Ishikawa (cell line): ENCODE measurements around the gene LRIT2.

Experiments
- CEBPB ChIP-seq: IDR thresholded peaks from 2 replicates; pipeline ENCODE4 v1.6.1; 2012
- CREB1 ChIP-seq: IDR thresholded peaks from 2 replicates; pipeline ENCODE4 v1.6.1; 2012; ENCODE audit warnings: low read depth
- EGR1 ChIP-seq: IDR thresholded peaks from 2 replicates; pipeline ENCODE4 v1.6.1; 2012
- EP300 ChIP-seq: IDR thresholded peaks from 2 replicates; pipeline ENCODE4 v1.6.1; 2012; ENCODE audit warnings: borderline replicate concordance
- FOXM1 ChIP-seq: IDR thresholded peaks from 2 replicates; pipeline ENCODE4 v1.6.1; 2012; ENCODE audit warnings: low read depth, borderline replicate concordance
- NFIC ChIP-seq: IDR thresholded peaks from 2 replicates; pipeline ENCODE4 v1.6.1; 2012
- RAD21 ChIP-seq: IDR thresholded peaks from 2 replicates; pipeline ENCODE4 v1.6.1; 2012; ENCODE audit warnings: low read depth
- TAF1 ChIP-seq: IDR thresholded peaks from 2 replicates; pipeline ENCODE4 v1.6.1; 2012; ENCODE audit warnings: low read depth, mild to moderate bottlenecking
- TCF12 ChIP-seq: IDR thresholded peaks from 2 replicates; pipeline ENCODE4 v1.6.1; 2012; ENCODE audit warnings: low read depth
- TEAD4 ChIP-seq: IDR thresholded peaks from 2 replicates; pipeline ENCODE4 v1.6.1; 2012
- YY1 ChIP-seq: IDR thresholded peaks from 2 replicates; pipeline ENCODE4 v1.6.1; 2012; ENCODE audit warnings: low read depth
- ZBTB7A ChIP-seq: IDR thresholded peaks from 2 replicates; pipeline ENCODE4 v1.6.1; 2012; ENCODE audit warnings: low read depth
- TF ChIP-seq, protein P1 (sequence below): IDR thresholded peaks from 2 replicates; pipeline ENCODE4 v1.6.1; 2012
- TF ChIP-seq, protein P2 (sequence below): IDR thresholded peaks from 2 replicates; pipeline ENCODE4 v1.6.1; 2012; ENCODE audit warnings: low read depth, mild to moderate bottlenecking
- TF ChIP-seq, protein P3 (sequence below): IDR thresholded peaks from 2 replicates; pipeline ENCODE4 v1.6.1; 2012

LRIT2 gene

DNA sequence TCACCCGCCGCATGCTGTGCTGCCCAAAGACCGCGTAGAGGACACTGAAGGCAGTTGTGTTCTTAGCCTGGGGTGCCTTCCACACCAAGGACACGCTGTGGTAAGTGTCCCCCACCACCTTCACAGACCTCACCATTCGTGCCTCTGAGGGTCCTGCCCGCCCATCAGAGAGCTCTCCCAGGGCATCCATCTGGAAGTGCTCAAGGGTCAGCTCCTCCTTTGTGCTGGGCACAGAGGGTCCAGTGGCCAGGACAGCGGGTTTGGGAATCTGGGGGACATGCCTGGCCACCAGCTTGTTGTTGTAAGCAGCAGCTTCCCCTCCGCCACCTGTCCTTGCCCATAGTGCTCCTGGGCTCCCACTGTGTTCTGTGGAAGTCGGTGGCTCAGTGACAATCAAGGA is 7.0 kb upstream of the LRIT2 start:
- TF ChIP-seq YY1: no peak
- no peak for TF ChIP-seq TEAD4
- TF ChIP-seq, protein P1, sequence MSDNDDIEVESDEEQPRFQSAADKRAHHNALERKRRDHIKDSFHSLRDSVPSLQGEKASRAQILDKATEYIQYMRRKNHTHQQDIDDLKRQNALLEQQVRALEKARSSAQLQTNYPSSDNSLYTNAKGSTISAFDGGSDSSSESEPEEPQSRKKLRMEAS: no peak
- no peak for TF ChIP-seq EGR1
- no peak for TF ChIP-seq TAF1
- TF ChIP-seq CEBPB: no peak
- TF ChIP-seq EP300: no peak
- TF ChIP-seq NFIC: no peak
- TF ChIP-seq RAD21: no peak

DNA sequence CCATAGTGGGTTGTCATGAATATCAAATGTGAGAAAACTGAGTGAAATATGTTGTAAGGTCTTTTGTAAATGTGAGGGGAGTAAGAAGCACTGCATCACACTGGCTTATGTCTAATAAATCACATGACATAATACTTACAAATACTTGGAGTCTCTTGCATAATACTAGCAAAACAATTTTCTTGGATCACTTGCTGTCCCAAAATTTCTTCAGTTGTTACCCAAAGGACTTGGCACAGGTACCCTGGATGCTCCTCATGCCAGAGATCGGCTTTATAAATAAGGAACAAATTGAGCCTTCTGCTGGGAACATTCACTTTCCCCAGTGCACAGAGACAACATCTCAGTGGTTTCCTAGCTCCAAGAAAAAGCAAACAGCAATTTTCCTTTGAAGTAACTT is 5.0 kb upstream of the LRIT2 start:
- TF ChIP-seq RAD21 (no peak), EP300 (no peak), EGR1 (no peak), CREB1 (no peak), FOXM1 (no peak), TCF12 (no peak), TAF1 (no peak), NFIC (no peak), ZBTB7A (no peak), CEBPB (no peak), YY1 (no peak)
- TF ChIP-seq, protein P2, sequence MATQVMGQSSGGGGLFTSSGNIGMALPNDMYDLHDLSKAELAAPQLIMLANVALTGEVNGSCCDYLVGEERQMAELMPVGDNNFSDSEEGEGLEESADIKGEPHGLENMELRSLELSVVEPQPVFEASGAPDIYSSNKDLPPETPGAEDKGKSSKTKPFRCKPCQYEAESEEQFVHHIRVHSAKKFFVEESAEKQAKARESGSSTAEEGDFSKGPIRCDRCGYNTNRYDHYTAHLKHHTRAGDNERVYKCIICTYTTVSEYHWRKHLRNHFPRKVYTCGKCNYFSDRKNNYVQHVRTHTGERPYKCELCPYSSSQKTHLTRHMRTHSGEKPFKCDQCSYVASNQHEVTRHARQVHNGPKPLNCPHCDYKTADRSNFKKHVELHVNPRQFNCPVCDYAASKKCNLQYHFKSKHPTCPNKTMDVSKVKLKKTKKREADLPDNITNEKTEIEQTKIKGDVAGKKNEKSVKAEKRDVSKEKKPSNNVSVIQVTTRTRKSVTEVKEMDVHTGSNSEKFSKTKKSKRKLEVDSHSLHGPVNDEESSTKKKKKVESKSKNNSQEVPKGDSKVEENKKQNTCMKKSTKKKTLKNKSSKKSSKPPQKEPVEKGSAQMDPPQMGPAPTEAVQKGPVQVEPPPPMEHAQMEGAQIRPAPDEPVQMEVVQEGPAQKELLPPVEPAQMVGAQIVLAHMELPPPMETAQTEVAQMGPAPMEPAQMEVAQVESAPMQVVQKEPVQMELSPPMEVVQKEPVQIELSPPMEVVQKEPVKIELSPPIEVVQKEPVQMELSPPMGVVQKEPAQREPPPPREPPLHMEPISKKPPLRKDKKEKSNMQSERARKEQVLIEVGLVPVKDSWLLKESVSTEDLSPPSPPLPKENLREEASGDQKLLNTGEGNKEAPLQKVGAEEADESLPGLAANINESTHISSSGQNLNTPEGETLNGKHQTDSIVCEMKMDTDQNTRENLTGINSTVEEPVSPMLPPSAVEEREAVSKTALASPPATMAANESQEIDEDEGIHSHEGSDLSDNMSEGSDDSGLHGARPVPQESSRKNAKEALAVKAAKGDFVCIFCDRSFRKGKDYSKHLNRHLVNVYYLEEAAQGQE: no peak
- TF ChIP-seq, protein P3, sequence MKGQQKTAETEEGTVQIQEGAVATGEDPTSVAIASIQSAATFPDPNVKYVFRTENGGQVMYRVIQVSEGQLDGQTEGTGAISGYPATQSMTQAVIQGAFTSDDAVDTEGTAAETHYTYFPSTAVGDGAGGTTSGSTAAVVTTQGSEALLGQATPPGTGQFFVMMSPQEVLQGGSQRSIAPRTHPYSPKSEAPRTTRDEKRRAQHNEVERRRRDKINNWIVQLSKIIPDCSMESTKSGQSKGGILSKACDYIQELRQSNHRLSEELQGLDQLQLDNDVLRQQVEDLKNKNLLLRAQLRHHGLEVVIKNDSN: no peak
- TF ChIP-seq, protein P1: no peak

DNA sequence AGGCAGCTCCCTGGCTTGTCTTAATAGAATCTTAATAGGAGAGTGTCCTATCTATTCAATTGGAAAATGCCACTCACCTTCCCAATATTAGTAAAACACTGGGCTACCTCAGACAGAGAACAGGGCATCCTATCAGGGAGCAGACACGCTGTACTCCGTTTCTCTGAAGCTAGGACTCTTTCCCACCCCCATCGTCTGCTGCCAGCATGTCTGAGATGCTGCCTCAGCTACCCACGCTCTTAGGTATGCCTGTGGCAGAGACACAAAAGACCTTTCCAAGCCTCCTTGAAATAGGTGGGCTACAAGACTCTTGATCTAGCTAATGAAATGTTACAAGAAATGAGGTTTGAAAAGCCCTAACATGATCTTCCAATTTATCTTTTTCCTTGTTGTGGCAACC is 2.5 kb upstream of the LRIT2 start:
- TF ChIP-seq CEBPB (no peak), TEAD4 (no peak), RAD21 (no peak), YY1 (no peak)
- TF ChIP-seq, protein P1: no peak

DNA sequence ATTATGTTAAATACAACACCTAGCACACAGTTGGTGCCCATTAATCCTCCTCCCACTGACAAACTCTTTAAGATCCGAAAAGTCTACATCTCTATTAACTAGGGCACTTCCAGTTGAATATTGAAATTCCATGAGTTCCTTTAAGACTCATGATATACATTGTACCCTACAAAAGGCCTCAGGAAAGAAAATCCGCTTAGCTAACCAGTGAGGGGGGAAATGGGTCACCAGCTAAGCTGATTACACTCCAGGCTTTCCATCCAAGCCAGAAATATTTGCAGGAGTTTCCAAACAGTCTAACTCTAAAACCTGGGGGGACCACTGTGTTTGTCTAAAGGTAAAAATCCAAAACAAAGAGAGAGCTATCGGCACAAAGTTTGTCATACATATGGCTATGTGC is 1.3 kb upstream of the LRIT2 start:
- TF ChIP-seq TEAD4 (no peak), EGR1 (no peak), FOXM1 (no peak), TCF12 (no peak), ZBTB7A (no peak), NFIC (no peak), CREB1 (no peak), YY1 (no peak), RAD21 (no peak), CEBPB (no peak)
- TF ChIP-seq, protein P3: no peak
- TF ChIP-seq, protein P1: no peak

DNA sequence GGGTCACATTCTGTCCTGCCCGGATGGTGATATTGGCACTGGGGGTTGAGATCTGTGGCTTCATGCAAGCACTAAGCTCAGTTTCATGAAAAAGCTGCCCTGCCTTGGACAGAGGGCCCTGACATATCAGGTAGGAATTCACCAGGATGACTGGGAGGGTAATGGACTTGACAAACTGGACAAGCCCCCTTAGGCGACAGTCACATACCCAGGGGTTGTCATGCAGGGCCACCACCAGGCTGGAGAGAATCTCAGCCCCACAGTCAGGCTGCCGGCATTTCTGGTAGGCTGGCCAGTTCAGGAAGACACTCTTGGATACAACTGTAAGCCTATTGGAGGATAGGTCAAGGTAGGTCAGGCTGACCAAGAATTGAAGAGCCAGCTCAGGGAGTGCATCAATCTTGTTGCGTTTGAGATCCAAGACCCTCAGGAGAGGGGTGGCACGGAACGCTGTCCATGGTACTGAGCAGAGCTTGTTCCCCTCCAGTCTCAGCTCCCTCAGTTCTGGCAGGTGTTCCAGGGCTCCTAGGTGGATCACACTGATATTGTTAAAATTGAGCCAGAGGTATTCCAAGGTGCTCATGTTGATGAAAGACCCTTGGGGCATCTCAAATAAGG is 824 bp downstream of the LRIT2 start:
- no peak for TF ChIP-seq TCF12
- TF ChIP-seq, protein P2: peak; percentile 96

DNA sequence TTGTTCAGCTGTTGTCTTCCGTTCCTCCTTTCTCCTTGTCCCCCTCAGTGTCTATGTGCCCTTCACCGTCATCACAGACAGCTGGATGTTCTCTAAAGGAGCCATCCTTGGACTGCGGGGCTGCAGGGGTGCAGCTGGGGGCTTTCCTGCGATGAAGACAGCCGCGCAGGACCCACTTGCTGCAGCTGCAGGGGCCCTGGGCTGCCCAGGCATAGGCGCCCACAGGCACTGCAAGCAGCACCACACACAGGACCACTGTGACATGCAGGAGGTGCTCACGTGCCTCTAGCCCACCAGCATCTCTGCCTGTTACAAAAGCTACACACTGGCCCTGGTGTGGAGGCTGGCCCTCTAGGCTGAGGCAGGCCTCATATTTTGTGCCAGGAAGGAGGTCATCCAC is 3.4 kb downstream of the LRIT2 start:
- TF ChIP-seq FOXM1 (no peak), TAF1 (no peak), YY1 (no peak), TEAD4 (no peak), EP300 (no peak), CEBPB (no peak), NFIC (no peak), ZBTB7A (no peak), CREB1 (no peak), TCF12 (no peak), EGR1 (no peak), RAD21 (no peak)
- TF ChIP-seq, protein P1: no peak
- TF ChIP-seq, protein P2: no peak
- TF ChIP-seq, protein P3: no peak
